Head of caudate nucleus (tissue), 42 donors: Measurements from ENCODE around the gene PKP3.
A peak's percentile ranks its signal among the peaks of the same experiment; 100 is the strongest.

Experiments
- DNase-seq, 42 donors: peaks; one replicate each; pipeline versions ENCODE4 v3.0.0 to v3.0.0-alpha.2; 2020 to 2021; ENCODE audit warnings: mixed read lengths in 7 of 42
- intact Hi-C: fragments of 100-400 bp; cut with DNase I; formaldehyde crosslinking; loops from one replicate; pipeline ENCODE4 v1.15.0; 2022

Gene PKP3

DNA sequence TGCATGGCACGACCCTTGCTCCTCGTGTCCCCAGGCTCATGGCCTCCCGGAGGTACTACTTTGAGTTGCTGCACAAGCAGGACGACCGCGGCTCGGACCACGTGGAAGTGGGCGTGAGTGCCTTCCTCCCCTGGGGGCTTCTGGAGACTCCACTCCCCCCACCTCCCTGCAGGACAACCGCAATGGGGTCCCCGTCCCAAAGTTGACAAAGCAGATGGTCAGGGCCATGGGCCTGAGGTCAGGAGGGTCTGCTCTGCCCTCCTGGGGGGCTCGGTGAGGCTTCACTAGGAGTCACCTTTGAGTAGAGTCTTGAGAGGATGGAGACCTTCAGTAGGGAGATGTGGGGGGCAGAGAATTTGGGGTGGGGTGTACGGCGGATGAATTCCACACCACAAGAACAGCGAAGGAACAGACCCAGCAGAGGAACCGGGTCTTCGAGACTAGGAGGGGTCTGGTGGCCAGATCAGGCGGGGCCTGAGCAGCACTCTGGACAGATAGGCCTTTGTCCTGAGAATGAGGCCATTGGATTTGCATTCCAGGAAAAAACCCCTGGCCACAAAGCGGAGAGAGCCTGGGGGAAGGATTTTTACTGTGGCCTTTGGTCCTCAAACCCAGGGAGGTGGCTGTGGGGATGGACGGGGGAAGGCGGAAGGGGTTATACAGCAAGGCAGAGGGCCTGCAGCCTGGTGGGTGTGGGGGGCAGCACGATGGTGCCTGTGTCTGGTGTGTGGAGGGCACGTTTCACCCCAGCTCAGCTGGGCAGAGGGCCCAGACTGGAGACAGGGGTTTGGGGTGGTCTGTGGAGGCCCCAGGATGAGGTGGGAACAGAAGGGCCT lies 20.1 kb upstream of the PKP3 start:
- intact Hi-C loops, result no loop called here
- peak in 40 of 42 donors; percentile 22 to 84 (median 64) for DNase-seq

DNA sequence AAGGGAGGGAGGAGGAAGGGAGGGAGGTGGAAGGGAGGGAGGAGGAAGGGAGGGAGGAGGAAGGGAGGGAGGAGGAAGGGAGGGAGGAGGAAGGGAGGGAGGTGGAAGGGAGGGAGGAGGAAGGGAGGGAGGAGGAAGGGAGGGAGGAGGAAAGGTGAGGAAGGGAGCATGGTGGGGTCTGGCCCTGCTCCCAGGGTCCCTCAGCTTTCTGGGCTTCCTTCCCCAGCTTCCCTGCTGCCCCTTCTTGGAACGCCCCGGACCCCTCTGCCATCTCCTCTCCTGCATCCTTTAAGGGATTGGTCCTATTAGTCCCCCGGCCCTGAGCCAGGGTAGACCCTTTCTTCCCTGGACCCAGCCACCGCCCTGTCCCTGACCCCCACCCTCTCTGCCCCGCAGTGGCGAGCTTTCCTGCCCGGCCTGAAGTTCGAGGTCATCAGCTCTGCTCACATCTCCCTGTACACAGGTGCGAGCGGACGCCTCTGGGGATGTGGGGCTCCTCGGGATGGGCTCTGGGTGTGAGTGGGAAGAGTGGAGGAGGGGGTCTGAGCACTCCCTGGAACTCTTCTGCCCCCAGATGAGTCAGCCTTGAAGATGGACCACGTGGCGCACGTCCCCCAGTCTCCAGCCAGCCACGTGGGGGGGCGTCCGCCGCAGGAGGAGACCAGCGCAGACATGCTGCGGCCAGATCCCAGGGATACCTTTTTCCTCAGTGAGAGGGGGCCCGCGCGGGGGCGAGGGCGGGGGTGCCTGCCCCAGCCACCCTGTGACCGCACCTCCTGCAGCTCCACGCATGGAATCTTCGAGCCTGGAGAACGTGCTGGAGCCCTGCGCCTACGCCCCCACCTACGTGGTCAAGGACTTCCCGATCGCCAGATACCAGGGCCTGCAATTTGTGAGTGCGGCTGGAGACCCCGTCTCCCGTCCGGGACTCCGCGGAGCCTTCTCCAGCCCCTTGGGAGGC lies 18.7 kb upstream of the PKP3 start:
- no peak for DNase-seq

DNA sequence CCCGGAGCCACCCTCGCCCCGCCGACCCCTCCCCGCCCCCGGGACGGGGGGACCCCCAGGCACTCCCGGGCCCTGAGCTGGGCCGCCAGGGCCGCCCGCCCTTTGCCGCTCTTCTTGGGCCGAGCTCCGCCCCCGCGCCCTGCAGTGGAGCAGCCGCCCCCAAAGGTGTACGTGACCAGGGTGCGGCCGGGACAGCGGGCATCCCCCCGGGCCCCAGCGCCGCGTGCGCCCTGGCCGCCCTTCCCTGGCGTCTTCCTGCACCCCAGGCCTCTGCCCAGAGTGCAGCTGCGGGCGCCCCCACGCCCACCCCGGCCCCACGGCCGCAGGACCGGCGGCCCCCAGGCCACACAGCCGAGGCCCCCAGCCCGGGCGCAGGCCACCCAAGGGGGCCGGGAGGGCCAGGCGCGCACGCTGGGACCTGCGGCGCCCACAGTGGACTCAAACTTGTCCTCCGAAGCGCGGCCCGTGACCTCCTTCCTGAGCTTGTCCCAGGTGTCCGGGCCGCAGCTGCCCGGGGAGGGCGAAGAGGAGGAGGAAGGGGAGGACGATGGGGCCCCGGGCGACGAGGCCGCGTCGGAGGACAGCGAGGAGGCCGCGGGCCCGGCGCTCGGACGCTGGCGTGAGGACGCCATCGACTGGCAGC lies 17.4 kb upstream of the PKP3 start:
- DNase-seq, result no peak
- intact Hi-C loops, result no loop called here

More for the DNA sequence above, 18.7 kb upstream of the PKP3 start:
- intact Hi-C loops, result no loop called here

DNA sequence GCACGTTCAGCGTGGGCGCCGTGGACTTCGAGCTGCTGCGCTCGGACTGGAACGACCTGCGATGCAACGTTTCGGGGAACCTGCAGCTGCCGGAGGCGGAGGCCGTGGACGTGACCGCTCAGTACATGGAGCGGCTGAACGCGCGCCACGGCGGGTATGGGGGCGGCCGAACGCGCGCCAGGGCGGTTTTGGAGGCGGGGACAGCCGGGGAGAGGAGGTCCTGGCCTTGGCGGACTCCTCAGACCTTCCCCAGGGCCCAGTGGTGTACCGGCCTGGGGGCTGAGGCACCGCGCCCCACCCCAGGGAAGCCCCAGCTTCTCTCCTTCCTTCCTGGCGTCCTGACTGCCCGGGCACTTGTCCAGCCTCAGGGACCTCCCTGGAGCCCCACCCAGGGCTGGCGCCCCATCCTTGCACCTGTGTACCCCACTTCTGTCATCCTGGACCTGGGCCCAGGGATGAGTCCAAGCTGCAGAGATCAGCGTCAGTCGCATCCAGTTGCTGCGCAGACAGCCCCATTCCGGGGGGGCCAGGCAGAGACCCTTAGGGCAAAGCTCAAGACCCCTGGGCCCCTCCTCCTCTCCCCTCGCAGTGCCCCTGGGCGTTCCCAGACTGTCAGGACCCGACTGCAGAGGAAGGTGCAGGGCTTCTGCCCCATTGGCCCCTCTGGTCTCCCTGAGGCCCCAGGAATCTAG lies 16.7 kb upstream of the PKP3 start:
- DNase-seq, result peak in 1 of 42 donors; percentile 1
- intact Hi-C loops, result no loop called here

DNA sequence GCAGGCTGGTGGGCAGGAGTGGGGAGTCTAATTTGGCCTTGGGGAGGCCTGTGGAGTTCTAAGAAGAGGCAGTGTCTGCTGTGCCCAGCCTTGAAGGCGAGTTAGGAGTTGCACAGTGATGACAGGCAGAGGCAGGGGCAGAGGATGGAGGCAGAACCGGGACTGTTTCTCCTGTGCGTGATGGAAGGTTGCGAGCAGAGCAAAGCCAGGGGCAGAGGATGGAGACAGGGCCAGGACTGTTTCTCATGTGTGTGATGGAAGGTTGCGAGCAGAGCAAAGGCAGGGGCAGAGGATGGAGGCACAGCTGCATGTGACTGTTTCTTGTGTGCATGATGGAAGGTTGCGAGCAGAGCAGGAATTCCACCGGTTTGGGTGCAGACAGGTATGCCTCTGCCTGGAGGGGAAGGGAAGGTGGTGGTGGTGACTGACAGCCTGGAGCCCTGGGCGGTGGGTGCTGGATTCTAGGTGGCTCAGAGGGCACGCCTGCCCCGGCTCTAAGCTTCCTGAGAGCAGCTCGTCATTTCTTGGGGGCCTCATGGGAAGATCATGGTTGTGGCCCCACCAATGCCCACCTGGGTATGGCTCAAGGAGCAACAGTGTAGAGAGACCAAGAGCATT lies 16.0 kb upstream of the PKP3 start:
- DNase-seq, result peak in 1 of 42 donors; percentile 2
- intact Hi-C loops, result no loop called here

DNA sequence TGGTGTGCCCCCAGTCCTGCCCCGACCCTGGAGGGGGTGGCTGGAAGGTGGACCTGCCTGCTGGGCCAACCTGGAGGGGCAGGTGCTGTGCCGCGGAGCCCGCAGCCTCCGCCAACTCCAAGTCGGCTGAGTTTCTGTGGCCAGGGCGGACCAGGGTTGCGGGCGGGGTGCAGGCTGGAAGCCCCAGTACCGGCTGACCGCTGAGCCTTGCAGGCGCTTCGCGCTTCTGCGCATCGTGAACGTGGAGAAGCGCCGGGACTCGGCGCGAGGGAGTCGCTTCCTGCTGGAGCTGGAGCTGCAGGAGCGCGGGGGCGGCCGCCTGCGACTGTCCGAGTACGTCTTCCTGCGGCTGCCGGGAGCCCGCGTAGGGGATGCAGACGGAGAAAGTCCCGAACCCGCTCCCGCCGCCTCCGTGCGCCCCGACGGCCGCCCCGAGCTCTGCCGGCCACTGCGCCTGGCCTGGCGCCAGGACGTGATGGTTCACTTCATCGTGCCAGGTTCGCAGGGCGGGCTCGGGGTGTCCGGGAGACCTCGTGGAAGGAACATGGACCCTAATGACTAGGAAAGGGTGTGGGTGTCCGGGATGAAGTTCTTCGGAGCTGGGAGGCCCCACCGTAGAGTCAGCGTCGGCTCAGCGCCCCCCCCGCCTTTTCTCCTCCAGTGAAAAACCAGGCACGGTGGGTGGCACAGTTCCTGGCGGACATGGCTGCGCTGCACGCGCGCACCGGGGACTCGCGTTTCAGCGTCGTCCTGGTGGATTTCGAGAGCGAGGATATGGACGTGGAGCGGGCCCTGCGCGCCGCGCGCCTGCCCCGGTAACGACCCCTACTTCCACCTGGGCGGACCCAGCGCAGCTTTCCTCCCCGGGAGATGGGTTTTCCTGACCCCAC lies 14.6 kb upstream of the PKP3 start:
- intact Hi-C loops, result no loop called here

DNA sequence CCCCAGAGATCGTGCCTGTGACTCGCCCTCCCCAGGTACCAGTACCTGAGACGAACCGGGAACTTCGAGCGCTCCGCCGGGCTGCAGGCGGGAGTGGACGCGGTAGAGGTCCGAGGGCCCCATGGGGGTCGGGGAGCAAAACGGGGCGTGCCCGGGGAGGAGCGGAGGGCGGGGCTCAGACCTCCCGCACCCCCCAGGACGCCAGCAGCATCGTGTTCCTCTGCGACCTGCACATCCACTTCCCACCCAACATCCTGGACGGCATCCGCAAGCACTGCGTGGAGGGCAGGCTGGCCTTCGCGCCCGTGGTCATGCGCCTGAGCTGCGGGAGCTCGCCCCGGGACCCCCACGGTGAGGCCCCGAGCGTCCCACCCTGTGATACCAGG lies 13.9 kb upstream of the PKP3 start:
- intact Hi-C loops, result no loop called here
- peak in 2 of 42 donors; percentile 1 for DNase-seq

More for the DNA sequence above, 14.6 kb upstream of the PKP3 start:
- peak in 1 of 42 donors; percentile 2 for DNase-seq

DNA sequence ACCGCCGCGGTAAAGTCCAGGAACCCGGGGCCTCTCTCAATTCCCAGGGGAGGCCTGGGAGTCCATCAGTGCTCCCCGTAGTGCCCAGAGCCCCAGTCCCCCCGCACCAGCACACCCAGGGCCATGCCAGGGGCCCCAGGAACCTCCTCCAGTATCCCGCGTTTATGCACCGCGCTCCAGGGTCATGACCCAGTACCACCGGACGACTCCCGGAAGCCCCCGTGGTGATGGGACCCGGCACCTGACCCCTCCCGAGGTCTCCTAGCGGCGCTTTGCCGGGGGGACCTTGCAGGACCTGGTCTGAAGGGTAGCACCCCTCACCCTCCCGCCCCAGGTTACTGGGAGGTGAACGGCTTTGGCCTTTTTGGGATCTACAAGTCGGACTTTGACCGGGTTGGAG lies 13.5 kb upstream of the PKP3 start:
- intact Hi-C loops, result no loop called here
- peak in 2 of 42 donors; percentile 2 to 3 for DNase-seq

DNA sequence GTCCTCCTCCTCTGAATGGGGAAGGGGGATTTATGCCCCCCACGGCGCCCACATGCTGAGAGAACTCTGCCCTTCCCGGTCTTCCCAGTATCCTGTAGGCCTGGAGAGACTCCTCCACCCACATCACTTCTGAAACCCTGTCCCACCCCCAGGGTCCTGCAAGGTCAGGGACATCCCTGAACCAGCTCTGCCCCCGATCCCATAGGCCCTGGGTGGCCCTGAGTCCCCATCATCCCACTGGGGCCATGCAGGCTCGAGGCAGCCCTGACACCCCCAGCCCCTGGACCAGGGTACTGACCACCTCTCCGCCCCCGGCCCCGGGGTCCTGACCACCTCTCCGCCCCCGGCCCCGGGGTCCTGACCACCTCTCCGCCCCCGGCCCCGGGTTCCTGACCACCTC lies 13.0 kb upstream of the PKP3 start:
- DNase-seq, result peak in 1 of 42 donors; percentile 2
- intact Hi-C loops, result no loop called here

DNA sequence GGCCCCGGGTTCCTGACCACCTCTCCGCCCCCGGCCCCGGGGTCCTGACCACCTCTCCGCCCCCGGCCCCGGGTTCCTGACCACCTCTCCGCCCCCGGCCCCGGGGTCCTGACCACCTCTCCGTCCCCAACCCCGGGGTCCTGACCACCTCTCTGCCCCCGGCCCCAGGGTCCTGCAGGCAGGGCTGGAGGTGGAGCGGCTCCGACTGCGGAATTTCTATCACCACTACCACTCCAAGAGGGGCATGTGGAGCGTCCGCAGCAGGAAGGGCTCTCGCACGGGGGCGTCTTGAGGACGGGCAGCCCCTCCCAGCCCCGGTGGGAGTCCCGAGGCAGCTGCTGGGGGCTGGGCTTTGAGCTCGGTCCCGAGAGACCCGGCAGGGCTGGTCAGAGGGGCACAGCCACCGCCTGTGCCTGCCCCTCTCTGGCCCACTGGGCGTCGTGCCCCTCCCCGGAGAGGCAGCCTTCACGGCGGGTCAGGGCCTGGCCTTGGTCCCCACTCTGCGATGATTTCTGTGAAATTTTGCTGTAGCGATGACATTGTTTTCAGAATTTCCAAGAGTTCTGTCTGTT lies 12.4 kb upstream of the PKP3 start:
- peak in 1 of 42 donors; percentile 2 for DNase-seq

DNA sequence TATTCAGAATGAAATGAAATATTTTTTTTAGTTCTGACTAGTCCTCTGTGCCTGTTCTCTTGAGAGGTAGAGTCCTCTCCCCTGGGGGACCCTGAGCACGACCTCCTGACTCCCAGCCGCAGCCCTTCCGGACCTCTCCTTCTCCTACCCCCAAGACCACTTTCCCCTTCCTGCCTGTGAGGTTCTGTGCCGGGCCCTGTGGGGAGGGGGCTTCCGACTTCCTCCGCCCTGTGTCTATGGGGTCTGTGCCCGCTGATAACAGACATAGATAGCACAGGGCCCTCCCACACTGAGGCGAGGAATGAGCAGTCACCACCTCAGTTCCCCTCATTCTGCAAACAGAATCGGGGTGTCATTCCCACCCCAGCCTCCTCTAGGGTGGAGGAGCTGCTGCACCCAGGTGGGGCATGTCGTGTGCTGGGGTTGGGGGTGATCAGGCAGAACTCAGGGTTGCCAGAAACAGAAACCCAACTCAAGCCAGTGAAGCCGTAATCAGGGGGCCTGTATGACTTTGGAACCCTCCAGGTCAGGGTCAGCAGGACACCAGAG lies 11.9 kb upstream of the PKP3 start:
- peak in 1 of 42 donors; percentile 2 for DNase-seq
- intact Hi-C loops, result no loop called here

More for the DNA sequence above, 12.4 kb upstream of the PKP3 start:
- intact Hi-C loops, result no loop called here

DNA sequence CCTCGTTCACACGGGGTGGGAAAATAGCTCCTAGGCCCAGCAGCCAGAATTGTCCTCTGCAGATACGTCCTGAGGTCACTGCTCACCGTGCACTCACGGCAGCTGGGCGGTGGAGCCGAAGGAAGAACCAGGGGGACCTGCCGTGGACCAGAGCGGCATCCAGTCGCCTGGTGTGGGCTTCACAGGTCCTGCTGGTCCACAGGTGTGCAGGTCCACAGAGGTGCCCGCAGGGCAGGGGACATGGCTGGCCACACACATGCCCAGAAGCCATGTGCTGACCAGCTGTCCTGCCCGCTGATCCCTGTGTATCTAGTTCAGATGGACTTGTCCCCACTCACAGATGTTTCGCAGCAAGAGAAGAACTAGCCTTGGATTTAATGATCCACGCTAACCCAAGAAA lies 10.6 kb upstream of the PKP3 start:
- DNase-seq, result no peak
- intact Hi-C loops, result no loop called here

DNA sequence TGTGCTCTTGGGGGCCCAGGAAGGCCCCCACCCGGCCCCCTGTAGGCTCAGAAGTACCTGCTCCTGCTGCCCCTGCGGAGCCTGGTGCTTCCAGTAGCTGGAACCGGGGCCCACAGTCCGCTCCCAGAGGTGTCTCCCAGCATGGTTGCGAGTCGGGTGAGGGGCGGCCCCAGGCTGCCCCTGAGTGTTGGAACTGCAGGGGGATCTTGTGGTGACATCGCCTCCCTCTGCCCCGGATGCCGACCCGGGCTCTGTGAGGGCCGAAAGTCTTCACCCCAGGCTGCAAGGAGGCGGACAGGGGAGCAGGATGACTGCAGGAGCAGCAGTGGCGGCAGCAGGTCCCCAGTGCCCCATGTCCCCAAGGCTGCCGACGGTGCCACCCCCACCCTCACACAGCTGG lies 9.5 kb upstream of the PKP3 start:
- DNase-seq, result no peak
- intact Hi-C loops, result no loop called here

DNA sequence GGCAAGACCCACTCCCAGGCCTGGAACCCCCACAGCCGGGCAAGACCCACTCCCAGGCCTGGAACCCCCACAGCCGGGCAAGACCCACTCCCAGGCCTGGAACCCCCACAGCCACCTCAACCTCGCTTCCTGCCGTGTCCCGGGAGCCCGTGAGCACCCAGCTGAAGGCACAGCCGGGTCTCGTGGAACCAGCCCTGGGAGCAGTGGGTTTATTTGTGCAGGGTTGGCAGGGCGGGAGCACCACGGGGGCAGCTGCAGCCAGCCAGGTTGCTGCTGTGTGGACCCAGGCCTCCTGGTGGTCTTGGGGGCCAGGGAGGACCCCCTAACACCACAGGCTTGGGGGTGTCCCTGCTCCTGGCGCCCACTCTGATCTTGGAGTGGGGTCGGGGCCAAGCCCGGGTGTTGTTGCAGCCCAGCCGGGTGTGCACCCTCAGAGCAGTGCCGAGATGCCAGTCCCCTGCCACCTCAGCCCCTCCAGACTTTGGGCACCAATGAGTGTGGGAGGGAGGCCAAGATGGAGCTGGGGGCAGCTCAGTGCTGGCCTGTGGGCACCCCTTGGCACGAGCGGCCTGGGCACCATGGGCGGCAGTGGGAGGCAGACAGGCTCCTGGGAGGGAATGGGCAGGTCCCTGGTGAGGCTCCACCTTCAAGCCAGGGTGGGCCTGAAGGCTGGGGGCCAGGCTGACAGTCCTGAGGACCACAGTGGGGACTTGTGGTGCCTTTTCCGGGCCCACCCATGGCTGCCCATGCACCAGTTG lies 8.2 kb upstream of the PKP3 start:
- DNase-seq, result peak in 1 of 42 donors; percentile 1
- intact Hi-C loops, result no loop called here

DNA sequence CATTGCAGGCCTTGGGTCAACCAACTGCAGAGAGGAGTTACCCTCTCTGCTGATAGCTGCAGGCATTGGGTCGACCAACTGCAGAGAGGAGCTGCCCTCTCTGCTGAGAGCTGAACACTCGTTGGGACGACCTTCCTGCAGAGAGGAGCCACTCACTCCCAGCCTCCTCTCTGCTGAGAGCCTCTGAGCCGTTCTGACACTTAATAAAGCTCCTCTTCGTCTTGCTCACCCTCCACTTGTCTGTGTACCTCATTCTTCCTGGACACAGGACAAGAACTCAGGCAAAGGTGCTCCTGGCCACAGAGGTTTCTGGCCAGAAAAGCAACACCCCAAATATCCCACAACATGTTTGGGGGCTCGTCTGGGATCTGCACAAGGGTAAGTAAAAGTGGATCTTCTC lies 7.5 kb upstream of the PKP3 start:
- intact Hi-C loops, result no loop called here
- no peak for DNase-seq

DNA sequence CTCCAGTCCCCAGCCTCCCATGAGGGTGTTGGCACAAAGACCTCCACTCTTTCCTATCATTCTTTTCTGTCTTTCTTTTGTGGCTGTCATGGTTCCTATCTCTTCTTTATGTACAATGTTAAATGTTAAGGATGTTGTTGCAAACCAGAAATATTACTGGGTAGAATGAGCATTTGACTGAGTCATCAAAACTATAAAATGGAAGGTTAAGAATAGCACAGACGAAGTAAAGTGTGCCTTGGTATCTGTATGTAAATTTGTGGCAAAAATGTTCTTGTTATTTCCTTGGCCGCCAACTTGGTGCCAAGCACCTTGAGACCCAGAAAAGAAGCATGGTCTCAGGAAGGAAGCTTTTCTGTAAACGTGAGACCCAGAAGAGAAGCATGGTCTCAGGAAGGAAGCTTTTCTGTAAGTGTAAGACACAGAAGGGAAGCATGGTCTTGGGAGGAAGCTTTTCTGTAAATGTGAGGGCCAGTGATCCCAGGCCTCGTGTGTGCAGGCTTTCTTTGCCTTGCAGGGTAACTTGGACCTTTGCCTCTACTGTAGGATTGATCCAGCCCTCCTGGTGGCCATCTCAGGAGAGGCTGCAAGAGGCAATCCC lies 6.7 kb upstream of the PKP3 start:
- intact Hi-C loops, result no loop called here
- no peak for DNase-seq
